Measurements from ENCODE around the gene RAB3GAP1.
A peak's percentile ranks its signal among the peaks of the same experiment; 100 is the strongest.
"Not testable (repeated sequence)": the region's sequence is repeated elsewhere in the genome, so short reads cannot be mapped to it uniquely, and the experiment has no call there.

RAB3GAP1 gene

DNA sequence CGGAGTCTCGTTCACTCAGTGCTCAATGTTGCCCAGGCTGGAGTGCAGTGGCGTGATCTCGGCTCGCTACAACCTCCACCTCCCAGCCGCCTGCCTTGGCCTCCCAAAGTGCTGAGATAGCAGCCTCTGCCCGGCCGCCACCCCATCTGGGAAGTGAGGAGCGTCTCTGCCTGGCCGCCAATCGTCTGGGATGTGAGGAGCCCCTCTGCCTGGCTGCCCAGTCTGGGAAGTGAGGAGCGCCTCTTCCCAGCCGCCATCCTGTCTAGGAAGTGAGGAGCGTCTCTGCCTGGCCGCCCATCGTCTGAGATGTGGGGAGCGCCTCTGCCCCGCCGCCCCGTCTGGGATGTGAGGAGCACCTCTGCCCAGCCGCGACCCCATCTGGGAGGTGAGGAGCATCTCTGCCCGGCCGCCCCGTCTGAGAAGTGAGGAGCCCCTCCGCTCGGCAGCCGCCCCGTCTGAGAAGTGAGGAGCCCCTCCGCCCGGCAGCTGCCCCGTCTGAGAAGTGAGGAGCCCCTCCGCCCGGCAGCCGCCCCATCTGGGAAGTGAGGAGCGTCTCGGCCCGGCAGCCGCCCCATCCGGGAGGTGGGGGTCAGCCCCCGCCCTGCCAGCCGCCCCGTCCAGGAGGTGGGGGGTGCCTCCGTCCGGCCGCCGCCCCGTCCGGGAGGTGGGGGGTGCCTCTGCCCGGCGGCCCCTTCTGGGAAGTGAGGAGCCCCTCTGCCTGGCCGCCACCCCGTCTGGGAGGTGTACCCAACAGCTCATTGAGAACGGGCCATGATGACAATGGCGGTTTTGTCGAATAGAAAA, 53.6 kb downstream of the RAB3GAP1 start:
- not testable (repeated sequence) for DNase-seq (ENCODE audit: low read depth, low spot score)

DNA sequence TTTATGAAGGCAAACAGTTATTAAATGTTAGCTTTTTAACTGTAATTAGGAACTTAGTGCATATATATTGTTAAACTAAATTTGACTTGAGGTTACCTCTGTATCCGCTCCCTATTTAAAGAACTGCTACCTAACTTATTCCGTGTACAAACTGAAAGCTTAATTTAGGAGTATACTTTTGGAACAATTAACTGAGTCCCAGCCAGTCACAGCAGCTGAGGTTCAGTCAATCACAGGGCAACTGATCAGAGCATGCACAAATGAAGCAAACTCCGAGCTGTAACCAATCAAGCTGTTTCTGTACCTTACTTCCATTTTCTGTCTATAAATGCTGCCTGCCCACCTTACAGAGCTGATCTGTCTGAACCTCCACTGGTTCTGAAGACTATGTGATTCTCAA, 61.2 kb downstream of the RAB3GAP1 start:
- DNase-seq (ENCODE audit: low read depth, low spot score): no peak

DNA sequence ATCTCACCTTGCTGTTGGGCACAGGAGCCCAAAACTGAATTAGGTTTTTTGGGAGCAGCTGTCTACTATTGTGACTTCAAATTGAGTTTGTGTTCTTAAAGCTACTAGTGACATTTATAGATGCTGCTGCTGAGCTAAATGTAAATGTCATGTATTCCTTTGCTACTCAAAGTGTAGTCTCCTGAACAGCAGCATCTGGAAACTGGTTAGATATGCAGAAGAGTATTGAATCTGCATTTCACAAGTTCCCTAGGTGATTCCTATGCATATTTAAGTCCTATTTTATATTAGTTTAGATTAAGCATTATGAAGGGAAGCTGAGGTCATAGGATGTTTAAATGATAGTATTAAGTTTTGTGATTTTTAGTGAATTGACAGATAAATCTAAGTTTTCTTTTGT, 67.5 kb downstream of the RAB3GAP1 start:
- no peak for DNase-seq (ENCODE audit: low read depth, low spot score)

DNA sequence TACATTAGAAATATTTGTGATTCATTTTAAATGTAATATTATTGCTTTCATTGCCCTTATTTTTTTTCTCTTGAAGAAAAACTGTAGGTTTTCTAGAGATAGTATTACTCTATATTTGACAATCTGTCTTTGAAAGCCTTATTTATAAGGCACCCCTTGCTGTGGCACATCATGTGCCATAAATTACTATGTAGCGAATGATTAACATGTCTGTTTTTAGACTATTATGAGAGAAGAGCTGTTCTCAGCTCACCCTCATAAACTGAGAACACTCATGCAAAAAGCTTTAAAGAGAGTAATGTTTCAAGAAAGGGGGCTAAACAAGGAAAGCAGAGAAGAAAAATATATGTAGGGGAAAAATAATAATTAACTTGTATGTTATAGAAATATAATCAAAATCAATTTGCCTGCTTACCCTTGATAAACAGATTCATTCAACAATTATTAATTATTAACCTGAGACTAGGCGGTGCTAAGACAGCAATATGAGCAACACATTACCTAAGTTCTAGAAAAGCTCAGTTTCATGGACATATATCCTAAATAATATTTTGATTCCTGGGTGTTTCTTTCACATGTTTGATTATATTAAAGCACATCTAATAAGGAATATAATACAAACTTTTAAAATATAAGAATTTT, 69.0 kb downstream of the RAB3GAP1 start:
- no peak for DNase-seq (ENCODE audit: low read depth, low spot score)

DNA sequence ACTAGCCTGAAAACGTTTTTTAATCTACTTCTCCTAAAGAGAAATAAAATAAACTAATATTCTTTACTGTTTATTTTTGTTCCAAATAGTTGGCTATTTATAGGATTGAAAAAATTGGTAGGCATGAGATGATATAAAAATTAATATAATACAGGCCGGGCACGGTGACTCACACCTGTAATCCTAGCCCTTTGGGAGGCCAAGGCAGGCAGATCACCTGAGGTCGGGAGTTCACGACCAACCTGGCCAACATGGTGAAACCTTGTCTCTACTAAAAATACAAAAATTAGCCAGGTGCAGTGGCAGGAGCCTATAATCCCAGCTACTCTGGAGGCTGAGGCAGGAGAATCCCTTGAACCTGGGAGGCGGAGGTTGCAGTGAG, 69.6 kb downstream of the RAB3GAP1 start:
- not testable (repeated sequence) for DNase-seq (ENCODE audit: low read depth, low spot score)

DNA sequence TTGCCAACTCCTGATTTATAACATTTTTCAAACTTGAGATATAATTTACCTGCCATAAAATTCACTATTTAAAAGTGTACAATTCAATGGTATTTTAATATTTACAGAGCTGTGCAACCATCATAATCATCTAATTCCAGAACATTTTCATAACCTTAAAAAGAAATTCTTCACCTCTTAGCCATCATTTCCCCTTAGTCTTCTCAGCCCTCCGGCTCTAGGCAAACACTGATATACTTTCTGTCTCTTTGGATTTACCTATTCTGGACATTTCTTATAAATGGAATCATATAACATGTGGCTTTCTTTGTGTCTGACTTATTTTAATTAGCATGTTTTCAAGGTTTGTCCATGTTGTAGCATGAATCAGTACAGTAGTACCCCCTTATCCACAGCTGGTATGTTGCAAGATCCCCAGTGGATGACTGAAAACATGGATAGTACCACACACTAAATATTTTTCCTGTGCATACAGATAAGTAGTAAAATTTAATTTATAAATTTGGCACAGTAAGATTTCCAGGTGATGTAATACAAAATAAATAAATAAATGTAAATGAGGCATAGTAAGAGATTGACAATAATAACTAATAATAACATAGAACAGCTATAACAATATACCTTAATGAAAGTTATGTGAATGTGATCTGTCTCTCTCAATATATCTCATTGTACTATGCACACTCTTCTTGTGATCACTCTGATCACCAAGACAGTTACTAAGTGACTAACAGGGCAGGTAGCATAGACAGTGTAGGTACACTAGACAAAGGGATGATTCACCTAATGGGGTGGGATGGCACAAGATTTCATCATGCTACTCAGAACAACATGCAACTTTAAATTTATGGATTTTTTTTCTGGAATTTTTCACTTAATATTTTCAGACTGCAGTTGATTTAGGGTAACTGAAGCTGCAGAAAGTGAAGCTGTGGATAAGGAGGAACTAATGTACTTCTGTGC, 73.1 kb downstream of the RAB3GAP1 start:
- no peak for DNase-seq (ENCODE audit: low read depth, low spot score)

DNA sequence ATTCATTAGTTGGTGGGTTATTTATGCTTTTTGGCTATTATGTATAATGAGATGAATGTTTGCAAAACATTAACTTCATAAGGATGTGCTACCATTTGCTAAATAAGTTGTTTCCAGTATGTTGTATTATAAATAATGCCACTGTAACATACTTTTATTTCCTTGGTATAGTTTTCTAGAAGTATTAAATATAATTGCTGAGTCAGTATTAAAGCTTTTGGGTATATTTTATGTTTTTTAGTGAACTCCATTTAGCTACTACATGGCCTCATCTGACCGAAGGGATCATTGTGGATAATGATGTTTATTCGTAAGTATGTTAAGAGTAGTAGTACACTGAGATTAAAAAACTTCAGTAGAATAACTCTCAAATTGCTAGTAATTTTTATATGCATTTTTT, 73.8 kb downstream of the RAB3GAP1 start:
- no peak for DNase-seq (ENCODE audit: low read depth, low spot score)

DNA sequence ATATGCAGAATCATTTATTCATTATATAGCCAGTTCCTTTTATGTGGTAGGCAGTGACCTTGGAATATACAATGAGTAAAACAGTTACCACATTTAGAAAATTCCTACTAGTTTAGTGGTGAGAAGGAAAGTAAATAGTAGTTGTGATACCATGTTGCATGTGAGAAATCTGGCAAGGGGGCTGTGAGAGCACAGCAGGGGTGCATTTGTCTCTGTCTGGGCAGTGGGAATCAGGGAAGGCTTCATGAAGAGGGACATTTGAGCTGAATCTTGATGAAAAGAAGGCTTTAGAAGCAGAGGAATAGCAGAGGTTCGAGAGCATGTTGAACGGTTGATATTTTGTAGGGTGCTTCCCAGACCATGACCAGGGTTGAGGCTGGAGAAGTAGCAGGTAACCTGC, 78.7 kb downstream of the RAB3GAP1 start:
- DNase-seq (ENCODE audit: low read depth, low spot score): no peak

DNA sequence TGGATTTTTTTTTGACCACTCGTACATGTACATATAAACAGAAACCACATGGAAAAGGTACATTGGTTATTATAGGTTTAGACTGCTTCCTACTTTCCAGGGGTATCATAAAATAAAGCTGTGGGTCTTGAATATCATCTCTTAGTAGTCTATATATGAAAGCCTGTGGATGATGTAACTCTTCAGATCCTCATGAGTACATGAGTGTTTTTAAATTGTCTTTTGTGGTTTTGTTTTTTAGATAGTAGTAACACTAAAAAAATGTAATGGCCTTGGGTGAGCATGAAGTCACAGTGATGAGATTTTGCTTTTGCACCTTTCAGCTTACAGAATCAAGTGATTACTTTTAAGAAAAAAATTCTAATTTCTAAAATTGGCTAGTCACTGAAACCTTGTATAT, 80.2 kb downstream of the RAB3GAP1 start:
- DNase-seq (ENCODE audit: low read depth, low spot score): peak; percentile 18

DNA sequence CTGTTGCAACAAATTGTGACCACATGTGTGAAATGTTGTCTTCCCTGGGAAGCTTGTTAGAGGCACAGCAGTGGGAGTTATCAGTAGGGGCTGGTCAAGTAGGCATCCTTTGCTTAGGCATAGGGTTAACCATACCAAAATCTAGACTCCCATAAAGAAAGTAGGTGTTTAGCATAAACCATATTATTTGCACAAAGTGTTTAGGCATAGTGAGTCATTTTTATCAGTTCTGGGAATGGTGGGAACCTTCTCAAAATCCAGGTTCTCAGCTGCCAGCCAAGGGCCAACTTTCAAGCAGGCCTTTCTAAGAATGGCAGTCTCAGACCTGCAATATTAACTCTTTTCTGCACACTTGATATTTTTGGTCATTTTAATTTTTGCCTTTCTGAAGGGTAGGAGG, 88.5 kb downstream of the RAB3GAP1 start:
- no peak for DNase-seq (ENCODE audit: low read depth, low spot score)

DNA sequence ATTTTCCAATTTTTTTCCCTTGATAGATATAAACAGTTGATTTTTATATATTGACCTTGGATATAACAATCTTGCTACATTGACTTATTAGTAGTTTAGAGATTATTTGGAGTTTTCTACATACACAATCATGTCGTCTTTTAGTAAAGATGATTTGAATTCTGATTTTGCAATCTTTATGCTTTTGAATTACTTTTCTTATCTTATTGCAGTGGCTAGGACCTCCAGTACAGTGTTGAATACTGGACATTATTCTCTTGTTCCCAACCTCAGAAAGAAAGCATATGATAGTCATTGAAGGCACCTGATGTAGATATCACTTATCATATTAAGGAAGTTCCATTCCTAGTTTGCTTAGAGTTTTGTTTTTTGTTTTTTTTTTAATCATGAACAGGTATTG, 90.2 kb downstream of the RAB3GAP1 start:
- DNase-seq (ENCODE audit: low read depth, low spot score): no peak

DNA sequence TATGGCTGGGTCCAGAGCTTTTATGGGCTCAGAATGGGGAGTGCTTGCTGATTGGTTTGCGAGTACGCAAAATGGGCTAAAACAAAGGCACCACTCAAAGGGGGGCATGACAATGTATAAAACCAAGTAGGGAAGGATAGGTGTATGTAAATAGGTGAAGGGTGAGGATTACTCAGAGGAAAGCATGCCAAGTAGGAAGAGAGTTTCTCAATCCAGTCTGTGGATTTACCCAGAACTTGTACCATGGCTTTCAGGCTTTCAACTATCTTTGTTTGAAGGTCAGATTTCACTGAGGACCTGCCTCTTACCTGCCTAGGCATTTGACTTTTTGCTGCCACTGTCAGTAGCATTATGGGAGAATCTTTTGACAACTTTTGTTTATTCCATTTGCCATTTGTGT, 92.3 kb downstream of the RAB3GAP1 start:
- no peak for DNase-seq (ENCODE audit: low read depth, low spot score)

DNA sequence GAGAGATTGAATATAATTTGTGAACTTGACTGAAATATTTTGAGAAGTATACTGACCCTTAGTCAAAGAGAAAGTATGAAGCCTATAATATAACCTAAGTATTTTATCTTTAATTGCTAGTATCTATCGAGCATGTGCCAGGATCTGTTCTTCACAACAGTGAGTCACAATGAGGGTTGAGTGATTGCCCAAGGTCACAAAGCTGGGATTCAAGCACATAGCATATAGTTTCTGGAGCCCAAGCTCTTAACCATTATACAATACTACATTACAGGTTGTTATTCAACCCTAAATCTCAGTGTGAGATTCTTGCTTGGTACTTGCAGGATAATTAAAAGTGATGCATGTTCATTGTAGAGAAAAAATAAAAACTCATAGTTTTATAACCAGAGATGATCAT, 97.2 kb downstream of the RAB3GAP1 start:
- no peak for DNase-seq (ENCODE audit: low read depth, low spot score)

DNA sequence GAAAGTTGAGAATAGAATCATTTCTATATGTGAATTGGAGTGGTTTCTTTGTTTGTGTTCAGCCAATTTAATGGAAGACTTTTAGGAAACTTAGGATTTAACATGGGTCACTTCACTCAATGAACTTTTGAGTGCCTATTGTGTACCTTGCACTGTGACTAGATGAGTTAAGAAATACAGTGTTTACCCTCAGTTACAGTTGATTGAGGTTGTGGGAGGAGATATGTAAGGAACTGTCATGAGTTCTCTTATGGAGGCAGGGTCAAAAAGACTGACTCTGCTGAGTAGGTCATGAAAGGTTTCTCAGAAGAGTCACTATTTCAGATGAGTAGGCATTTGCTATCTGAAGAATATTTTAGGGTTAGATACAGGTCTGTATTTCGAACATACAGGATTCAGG, 98.6 kb downstream of the RAB3GAP1 start:
- no peak for DNase-seq (ENCODE audit: low read depth, low spot score)

DNA sequence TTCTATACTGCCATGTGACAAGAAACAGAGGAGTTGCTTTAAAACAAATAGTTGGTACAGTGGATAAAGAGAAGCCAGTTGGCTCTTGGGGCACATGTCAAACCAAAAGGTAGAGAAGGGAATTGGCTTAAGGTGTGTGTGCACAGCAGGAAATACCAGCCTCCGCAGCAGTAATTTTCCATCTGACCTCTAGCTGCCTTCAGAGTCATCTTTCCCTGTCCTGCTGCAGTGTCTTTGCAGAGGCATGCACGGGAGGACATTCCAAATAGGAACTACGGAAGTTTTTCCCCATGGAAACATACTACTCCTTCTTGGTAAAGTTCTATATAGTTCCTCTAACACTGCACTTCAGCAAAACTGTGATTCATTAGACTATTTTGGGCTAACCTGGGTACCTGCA, 99.5 kb downstream of the RAB3GAP1 start:
- DNase-seq (ENCODE audit: low read depth, low spot score): no peak

DNA sequence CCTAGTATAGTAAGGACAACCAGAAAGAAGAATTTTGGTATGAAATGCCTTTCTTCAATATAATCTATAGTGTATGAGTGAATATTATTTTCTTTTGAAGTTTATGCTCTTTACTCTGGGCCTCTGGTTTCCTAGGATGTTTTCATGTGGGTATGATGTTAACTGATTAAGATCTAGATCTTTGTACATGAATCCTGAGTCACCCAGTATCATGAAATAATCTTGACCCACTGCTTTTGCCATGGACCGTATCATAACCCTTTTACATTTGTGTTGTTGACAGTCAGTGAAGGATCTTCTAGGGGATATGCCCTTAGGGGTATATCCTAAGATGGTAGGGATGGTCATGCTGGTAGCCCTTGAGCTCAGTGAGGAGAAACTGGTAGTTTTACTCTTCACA, 100.3 kb downstream of the RAB3GAP1 start:
- no peak for DNase-seq (ENCODE audit: low read depth, low spot score)

DNA sequence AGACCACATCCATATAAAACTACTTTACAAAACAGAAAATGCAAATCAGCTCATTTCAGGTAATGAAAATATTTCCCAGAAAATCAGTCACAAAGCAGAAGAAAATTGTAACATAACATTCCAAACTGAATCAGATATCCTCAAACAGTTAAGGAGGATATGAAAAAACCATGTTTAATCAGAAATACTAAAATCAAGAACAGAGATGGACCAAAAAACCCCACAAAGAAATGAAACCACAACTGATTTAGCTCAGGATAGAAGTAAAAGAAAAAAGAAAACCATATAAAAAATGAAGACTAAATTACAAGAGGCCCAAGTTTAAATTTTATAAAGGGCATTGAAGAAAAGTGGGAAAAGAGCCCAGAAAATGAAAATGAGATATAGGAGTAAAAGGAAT, 102.9 kb downstream of the RAB3GAP1 start:
- DNase-seq (ENCODE audit: low read depth, low spot score): no peak

DNA sequence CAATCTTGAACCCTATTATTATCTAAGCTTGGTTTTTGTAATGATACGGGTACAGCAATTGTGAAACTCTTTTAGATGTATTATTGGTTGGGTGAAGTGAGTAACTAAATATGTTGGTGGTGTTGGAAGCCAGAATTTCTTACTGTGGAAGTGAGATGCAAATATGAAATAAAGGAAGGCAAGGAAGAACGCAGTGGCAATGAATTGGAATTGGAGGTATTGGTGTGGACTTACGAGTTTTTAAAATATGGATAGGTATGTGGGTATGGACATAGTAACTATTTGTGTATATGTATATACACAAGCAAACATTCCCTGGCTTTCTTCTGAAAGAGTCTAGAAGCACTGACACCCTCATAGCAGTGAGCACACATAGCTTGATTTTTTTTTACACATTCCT, 105.8 kb downstream of the RAB3GAP1 start:
- DNase-seq (ENCODE audit: low read depth, low spot score): no peak

DNA sequence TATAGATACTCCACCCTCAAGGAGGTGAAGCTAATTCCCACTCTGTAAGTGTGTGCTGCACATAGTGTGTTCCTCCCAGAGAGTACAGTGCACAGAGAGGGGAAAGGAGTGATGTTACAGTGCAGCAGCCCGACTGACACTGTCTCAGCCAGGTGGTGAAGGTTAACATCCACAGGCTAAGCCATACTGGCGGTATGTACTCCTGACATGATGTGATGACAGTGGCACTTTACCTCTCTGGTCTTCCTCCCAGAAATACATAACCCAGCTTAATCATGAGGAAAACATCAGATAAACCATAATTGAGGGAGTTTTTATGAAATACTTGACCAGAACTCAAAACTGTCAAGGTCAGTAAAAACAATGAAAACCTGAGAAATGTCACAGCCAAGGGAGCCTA, 107.1 kb downstream of the RAB3GAP1 start:
- DNase-seq (ENCODE audit: low read depth, low spot score): no peak

DNA sequence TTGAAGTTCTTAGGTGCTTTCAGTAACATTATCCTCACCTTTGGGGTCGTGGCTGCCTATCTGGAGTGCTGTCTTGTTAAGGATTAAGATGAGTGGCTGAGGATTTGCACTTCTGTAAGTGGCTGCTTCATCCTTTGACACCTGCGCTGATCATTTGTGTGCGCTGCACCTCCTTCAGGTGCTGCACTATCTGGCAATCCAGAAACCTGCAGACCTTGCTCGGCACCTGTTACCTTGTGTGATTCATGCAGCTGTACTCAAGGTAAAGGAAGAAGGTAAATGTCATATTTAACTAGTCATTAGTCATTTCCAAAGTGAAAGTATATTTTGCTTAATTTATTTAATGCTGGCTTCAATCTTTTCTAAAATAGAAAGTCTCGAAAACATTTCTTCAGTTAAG, 110.3 kb downstream of the RAB3GAP1 start:
- DNase-seq (ENCODE audit: low read depth, low spot score): no peak

DNA sequence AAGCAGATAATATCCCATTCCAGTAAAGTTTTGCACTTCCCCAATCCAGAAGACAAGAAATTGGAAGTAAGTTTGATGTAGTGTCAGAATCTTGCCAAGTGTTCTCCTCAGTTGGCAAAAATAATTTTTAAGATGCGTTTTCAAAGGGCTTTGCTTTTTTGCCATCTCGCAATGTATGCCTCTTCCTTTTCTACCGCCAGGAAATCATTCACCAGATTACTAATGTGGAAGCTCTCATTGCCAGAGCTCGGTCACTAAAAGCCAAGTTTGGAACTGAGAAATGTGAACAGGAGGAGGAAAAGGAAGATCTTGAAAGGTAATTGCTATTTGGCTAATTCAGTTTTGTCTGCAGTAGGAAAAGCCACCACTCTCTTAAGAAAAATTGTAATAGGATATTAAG, 110.7 kb downstream of the RAB3GAP1 start:
- no peak for DNase-seq (ENCODE audit: low read depth, low spot score)

DNA sequence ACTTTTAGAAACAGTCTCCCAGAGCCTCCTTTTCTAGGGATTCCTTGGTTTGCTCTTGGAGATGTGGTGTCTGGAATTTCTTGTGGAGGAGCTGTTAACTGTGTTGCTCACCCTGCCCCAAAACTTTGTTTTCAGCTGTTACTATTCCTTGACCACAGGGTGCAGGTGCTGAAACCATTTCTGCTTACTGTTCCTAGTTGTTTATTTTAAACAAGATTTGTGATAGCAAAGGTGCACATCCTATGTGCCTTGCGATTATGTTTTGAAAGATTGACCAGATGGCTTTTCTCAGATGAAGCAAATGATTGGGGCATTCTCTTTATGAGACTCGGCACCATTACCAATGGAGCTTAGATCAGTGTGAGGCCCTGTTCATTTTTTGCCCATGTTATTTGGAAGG, 111.2 kb downstream of the RAB3GAP1 start:
- DNase-seq (ENCODE audit: low read depth, low spot score): no peak

Measured in astrocyte of the hippocampus (primary cell).